Measurements from ENCODE around the gene TSPAN18.

DNA sequence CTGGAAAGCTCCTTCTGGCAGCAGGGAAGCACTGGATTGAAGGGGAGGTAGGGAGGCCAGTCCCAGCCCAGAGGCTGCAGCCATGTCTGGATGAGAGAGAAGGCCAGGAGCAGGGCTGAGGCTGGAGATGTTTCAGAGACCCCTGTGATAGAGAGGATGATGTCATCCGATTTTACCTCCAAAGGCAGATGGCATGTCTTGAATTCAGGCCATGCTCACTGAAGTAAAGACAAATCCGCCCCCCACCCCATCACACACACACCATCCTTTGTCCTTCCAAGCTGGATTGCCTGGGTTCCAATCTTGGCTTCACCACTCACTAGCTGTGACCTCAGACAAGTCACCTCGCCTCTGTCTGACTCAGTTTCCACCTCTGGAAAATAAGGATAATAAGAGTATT lies 176.8 kb downstream of the TSPAN18 start:
- TF ChIP-seq, protein P1, sequence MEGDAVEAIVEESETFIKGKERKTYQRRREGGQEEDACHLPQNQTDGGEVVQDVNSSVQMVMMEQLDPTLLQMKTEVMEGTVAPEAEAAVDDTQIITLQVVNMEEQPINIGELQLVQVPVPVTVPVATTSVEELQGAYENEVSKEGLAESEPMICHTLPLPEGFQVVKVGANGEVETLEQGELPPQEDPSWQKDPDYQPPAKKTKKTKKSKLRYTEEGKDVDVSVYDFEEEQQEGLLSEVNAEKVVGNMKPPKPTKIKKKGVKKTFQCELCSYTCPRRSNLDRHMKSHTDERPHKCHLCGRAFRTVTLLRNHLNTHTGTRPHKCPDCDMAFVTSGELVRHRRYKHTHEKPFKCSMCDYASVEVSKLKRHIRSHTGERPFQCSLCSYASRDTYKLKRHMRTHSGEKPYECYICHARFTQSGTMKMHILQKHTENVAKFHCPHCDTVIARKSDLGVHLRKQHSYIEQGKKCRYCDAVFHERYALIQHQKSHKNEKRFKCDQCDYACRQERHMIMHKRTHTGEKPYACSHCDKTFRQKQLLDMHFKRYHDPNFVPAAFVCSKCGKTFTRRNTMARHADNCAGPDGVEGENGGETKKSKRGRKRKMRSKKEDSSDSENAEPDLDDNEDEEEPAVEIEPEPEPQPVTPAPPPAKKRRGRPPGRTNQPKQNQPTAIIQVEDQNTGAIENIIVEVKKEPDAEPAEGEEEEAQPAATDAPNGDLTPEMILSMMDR (IDR thresholded peaks at IDR 0.05 in 2 of 3, conservative IDR thresholded peaks at IDR 0.05 in 1 of 3; ENCODE audit: control insufficient read depth in 2 of 3, extremely low read depth in 1 of 3, insufficient read depth in 1 of 3, low read depth in 3 of 3, low read length in 3 of 3): no peak
- TF ChIP-seq NFYA (IDR thresholded peaks at IDR 0.05; ENCODE audit: borderline replicate concordance, low read depth, low read length) (no peak), LARP7 (IDR thresholded peaks at IDR 0.05) (no peak), ZNF274 (IDR thresholded peaks at IDR 0.05; ENCODE audit: insufficient read depth, insufficient read length) (no peak), NBN (IDR thresholded peaks at IDR 0.05) (no peak), RFX5 (IDR thresholded peaks at IDR 0.05; ENCODE audit: low read depth, low read length) (no peak), ATF7 (IDR thresholded peaks at IDR 0.05; ENCODE audit: low read depth) (no peak), ZNF24 (IDR thresholded peaks at IDR 0.05) (no peak), HDAC6 (IDR thresholded peaks at IDR 0.05; ENCODE audit: unreplicated experiment) (no peak), POLR2AphosphoS5 (IDR thresholded peaks at IDR 0.05; ENCODE audit: low read length) (no peak), TBL1XR1 (IDR thresholded peaks at IDR 0.05; ENCODE audit: low read depth, low read length) (no peak)
- TF ChIP-seq, protein P2, sequence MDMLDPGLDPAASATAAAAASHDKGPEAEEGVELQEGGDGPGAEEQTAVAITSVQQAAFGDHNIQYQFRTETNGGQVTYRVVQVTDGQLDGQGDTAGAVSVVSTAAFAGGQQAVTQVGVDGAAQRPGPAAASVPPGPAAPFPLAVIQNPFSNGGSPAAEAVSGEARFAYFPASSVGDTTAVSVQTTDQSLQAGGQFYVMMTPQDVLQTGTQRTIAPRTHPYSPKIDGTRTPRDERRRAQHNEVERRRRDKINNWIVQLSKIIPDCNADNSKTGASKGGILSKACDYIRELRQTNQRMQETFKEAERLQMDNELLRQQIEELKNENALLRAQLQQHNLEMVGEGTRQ (IDR thresholded peaks at IDR 0.05; ENCODE audit: borderline replicate concordance, low read depth, low read length): no peak
- TF ChIP-seq, protein P3, sequence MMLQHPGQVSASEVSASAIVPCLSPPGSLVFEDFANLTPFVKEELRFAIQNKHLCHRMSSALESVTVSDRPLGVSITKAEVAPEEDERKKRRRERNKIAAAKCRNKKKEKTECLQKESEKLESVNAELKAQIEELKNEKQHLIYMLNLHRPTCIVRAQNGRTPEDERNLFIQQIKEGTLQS (IDR thresholded peaks at IDR 0.05; ENCODE audit: borderline replicate concordance, extremely low read depth, low read depth, low read length): no peak
